Subcutaneous adipose tissue (tissue), 4 donors: ENCODE data around the gene SEC31A. TPM values are rescaled to one million over a fixed set of nuclear protein-coding genes. Genes with fewer than 3 reads are reported as not detected.

Experiments
- total RNA-seq, 4 donors: library from RNA; depleted of rRNA; stranded (reverse); fragments of >200 nt; gene quantifications; one replicate each; pipeline ENCODE4 v1.1.0, GENCODE V29; 2016
- TF ChIP-seq, protein P1 (sequence below): fragments of 450-650 bp; IDR thresholded peaks from one replicate; pipeline ENCODE4 v1.5.1; 2016; ENCODE audit warnings: low read depth, mild to moderate bottlenecking, control low read depth, antibody characterized with exemption, moderate library complexity

The SEC31A gene
- total RNA-seq, 4 donors from 2014 or later = 178 to 276 (median 203) TPM

DNA sequence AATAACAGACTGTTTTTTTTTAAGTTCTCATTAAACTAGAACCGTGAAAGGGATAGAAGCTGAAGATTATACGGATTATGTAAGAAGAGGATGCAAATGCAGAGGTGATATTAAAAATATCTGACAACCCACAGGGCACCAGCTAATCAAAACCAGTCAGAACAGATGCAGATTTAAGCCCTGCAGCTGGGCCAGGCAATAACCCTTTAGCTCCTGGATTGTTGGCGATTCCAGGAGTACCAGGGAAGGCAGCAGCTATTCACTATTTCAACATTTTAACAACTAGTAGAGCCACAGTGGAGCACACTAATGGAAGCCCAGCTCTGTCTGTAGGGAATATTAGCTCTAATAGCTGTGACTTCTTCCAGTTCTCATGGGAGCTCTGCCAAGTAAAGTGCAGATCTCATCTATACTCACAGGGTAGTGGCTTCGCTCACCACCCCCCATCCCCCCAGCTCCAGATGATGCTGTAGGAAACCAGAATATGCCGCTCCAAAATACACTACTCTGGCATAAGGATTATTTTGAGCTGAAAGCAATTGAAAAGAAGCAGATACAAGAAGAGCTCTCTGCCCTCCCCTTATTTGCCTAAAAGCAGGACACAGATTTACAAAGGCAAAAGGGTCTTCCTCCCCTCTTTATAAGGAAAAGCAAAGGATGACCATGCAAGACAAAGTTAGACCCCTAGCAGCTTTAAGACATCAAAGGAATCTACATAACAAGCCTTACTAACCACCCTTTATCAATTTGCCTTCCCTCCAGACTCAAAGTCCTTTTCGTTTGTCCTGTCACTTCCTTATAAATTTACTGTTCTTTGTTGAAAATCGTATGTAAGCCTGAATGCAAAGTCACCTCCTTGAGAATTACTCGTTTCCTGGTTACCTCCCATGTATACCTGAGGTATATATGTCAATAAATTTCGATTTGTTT, 106.0 kb downstream of the SEC31A start:
- TF ChIP-seq, protein P1, sequence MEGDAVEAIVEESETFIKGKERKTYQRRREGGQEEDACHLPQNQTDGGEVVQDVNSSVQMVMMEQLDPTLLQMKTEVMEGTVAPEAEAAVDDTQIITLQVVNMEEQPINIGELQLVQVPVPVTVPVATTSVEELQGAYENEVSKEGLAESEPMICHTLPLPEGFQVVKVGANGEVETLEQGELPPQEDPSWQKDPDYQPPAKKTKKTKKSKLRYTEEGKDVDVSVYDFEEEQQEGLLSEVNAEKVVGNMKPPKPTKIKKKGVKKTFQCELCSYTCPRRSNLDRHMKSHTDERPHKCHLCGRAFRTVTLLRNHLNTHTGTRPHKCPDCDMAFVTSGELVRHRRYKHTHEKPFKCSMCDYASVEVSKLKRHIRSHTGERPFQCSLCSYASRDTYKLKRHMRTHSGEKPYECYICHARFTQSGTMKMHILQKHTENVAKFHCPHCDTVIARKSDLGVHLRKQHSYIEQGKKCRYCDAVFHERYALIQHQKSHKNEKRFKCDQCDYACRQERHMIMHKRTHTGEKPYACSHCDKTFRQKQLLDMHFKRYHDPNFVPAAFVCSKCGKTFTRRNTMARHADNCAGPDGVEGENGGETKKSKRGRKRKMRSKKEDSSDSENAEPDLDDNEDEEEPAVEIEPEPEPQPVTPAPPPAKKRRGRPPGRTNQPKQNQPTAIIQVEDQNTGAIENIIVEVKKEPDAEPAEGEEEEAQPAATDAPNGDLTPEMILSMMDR = no peak

DNA sequence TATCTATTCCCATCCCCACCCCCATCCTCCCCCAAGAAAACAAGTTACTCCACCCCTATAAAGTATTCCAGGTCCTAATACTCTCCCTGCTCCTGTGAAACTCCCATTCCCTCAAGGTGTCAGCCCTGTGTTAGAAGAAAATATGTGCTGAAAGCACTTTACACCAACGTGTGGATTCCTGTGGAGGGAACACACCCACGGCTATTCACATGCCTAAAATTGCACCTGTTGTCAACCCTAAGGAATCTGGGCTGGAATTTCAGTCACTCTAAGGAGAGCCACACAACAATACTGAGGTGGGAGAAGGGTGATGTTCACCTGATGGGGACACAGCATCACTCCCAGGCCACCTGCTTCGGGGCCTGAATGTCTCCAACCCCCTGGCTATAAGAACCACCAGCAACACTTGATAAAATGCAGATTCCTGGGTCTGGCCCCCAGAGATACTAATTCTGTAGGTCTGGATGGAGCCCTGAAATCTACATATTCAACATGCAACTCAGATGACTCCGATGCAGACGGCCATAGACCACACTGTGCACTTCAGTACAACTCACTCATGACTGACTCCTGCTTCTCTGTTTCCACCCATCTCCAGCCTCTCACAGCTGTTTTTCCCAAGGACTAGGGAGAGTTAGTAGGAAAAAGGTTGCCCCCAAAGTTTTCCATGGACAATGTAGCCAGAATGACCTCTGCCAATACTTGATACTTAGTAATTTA, 108.2 kb downstream of the SEC31A start:
- TF ChIP-seq, protein P1 = no peak

DNA sequence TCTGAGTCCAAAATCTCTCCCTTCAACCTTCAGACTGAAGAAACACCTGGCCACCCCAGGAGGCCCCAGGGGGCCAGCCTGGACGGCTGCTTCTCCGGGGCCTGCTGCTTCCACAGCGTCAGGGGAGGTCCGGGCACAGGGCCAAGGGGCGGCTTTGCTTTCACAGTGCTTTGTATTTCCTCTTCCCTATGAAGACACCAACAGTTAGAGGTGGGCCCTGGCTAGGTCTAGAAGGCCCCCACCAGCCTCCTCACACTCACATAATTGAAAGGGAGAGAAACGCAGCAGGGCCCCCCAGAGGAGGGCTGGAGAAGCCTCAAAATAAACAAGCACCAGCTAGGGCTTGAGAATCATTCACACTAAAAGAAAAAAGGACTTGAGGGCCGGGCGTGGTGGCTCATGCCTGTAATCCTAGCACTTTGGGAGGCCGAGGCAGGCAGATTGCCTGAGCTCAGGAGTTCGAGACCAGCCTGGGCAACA, 110.2 kb downstream of the SEC31A start:
- TF ChIP-seq, protein P1 = no peak

DNA sequence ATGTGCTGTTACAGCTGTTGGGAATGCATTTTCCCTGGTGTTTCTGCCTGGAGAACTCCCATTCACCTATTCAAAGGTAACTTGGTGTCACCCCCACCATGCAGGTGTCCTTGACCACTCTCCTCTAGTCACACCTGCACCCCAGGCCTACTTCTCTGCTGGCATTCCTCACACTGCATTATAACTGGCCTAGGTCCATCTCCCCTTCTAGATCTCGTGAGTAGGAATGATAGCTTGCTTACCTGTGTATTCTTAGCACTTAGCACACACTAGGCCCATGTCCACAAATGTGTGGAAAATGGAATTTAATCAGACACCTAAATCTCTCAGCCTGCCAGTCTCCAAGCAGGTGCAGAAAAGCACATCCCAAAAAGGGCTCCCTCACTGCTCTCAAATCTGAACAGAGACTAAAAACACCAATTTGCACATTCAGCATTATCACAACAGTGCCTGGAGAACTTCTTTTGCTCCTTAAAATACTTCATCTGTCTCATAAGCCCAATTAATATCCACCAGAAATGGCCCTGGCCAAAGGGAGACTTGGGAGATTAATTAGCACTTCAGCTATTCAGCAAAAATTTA, 110.7 kb downstream of the SEC31A start:
- TF ChIP-seq, protein P1 = no peak

DNA sequence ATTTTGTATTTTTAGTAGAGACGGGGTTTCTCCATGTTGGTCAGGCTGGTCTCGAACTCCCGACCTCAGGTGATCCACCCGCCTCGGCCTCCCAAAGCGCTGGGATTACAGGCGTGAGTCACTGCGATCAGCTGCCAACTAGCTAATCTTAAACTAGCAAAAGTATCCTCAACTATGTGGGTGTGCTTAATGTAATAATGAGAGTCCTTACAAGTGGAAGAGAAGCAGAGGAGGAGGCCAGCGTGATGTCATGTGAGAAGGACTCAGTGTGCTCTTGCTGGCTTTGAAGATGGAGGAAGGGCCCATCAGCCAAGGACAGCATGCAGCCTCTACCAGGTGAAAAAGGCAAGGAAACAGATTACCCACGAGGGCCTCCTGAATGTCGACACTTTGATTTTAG, 111.9 kb downstream of the SEC31A start:
- TF ChIP-seq, protein P1 = no peak

DNA sequence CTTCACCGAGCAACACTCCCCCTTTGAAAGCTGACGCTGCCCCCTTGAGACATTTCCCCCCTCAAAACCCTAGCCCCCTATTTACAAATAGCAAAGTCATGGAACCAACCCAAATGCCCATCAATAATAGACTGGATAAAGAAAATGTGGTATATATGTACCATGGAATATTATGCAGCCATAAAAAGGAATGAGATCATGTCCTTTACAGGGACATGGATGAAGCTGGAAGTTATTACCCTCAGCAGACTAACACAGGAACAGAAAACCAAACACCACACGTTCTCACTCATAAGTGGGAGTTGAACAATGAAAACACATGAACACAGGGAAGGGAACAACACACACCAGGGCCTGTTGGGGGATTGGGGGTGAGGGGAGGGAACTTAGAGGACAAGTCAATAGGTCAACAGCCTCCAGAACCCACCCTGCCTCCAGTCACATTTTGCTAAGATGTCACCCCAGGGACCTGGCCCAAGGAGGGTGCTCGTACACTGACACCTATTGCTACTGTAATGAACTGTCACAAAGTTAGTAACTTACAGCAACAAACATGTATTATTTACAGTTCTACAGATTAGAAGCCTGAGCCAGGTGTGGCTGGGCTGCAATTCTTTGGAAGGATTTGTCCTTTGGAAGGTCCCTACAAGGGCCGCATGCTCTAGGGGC, 113.0 kb downstream of the SEC31A start:
- TF ChIP-seq, protein P1 = no peak
